ENCODE measurements around the gene PCCA. TPM values are rescaled to one million over a fixed set of nuclear protein-coding genes. Genes with fewer than 3 reads are reported as not detected.
"Not testable (repeated sequence)": the region's sequence is repeated elsewhere in the genome, so short reads cannot be mapped to it uniquely, and the experiment has no call there.

The PCCA gene
- total RNA-seq, 2 donors from 2014 or later: 10.9 to 12.6 TPM

GRCh38 chr13:100291624-100292023, 202.7 kb downstream of the PCCA start:
- DNase-seq (ENCODE audit: low spot score in 2 of 2) (no peak), ATAC-seq (no peak)
- H3K36me3 Mint-ChIP-seq: no peaks in the 10 kb centered on the region
- no peak overlapping the region for H3K27ac Mint-ChIP-seq
- no peaks in the 10 kb centered on the region for H3K9me3 Mint-ChIP-seq

DNA sequence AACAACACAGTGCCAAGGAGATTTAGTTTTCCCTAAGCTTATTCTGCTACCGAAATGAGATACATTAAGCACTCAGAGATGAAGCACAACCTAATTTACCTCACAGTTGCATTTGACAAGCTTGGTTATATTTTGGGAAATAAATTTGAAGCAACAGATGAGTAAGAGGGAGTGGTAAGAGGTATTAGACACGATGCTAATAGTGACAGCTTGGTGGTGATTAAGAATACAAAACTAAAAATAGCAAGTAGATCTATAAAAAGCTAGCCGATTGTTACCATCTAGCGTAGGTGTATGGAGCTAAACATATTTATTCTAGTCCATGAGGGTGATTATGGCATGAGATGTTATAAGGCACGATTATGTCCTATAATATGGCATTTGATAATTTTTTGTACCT, 208.5 kb downstream of the PCCA start:
- no peak for ATAC-seq
- H3K27ac Mint-ChIP-seq: no peak overlapping the region

DNA sequence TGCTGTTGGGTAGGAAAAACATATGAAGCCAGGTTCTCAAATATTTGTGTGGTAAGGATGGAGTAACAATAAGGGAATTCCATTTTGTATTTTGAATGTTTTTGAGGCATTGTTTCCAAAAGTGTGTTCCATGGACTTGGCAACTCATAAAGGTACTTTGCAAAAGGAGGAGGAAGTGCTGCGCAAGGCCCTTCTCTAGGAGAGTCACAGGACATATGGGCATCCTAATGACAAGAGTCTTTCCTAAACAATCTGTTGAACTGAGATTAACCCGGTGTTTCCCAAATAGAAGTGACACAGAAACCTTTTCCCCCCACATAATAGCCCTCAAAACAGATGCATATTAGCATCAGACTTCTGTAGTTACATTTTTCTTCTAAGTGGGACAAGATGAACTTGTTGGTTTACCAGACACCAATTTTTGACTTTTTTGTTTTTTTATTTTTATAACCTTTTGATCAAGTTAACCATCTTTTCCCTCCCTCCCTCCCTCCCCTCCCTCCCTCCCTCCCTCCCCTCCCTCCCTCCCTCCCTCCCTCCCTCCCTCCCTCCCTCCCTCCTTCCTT, 209.3 kb downstream of the PCCA start:
- Mint-ChIP-seq H3K36me3 (no peaks in the 10 kb centered on the region), H3K9me3 (no peaks in the 10 kb centered on the region), H3K27ac (no peak overlapping the region)
- DNase-seq (ENCODE audit: low spot score in 2 of 2) (no peak), ATAC-seq (no peak)

More for the DNA sequence above, 208.5 kb downstream of the PCCA start:
- no peak for DNase-seq (ENCODE audit: low spot score in 2 of 2)
- Mint-ChIP-seq H3K9me3 (no peaks in the 10 kb centered on the region), H3K36me3 (no peaks in the 10 kb centered on the region)

- peak overlapping the region in 1 of 2 donors; percentile 82 for H3K27ac Mint-ChIP-seq
- no peak for DNase-seq (ENCODE audit: low spot score in 2 of 2)
- H3K36me3 Mint-ChIP-seq: no peaks in the 10 kb centered on the region
- no peak for ATAC-seq
- H3K9me3 Mint-ChIP-seq: no peaks in the 10 kb centered on the region
Measured at GRCh38 chr13:100298691-100299090, 209.8 kb downstream of the PCCA start.

- H3K27ac Mint-ChIP-seq: no peak overlapping the region
- no peak for ATAC-seq
- H3K9me3 Mint-ChIP-seq: no peaks in the 10 kb centered on the region
- no peaks in the 10 kb centered on the region for H3K36me3 Mint-ChIP-seq
- DNase-seq (ENCODE audit: low spot score in 2 of 2): no peak
Measured at GRCh38 chr13:100300243-100300642, 211.3 kb downstream of the PCCA start.

GRCh38 chr13:100300708-100301107, 211.8 kb downstream of the PCCA start:
- ATAC-seq: no peak
- H3K9me3 Mint-ChIP-seq: no peaks in the 10 kb centered on the region
- DNase-seq (ENCODE audit: low spot score in 2 of 2): no peak
- H3K27ac Mint-ChIP-seq: no peak overlapping the region
- no peaks in the 10 kb centered on the region for H3K36me3 Mint-ChIP-seq

DNA sequence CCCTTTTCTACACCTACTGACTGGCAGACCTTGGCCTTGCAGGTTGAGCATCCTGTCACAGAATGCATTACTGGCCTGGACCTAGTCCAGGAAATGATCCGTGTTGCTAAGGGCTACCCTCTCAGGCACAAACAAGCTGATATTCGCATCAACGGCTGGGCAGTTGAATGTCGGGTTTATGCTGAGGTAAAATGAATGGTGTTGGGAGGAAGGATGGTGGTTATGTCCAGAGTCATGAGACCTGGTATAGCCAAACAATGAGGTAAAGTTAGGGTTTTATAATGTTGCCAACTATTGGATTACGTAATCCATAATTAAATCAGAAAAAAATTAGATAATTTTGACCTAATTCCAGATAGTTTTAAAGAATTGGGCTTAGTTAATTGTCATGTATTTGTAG, 212.5 kb downstream of the PCCA start:
- no peak for DNase-seq (ENCODE audit: low spot score in 2 of 2)
- Mint-ChIP-seq H3K36me3 (no peaks in the 10 kb centered on the region), H3K27ac (peak overlapping the region in 1 of 2 donors; percentile 20), H3K9me3 (no peaks in the 10 kb centered on the region)
- no peak for ATAC-seq

DNA sequence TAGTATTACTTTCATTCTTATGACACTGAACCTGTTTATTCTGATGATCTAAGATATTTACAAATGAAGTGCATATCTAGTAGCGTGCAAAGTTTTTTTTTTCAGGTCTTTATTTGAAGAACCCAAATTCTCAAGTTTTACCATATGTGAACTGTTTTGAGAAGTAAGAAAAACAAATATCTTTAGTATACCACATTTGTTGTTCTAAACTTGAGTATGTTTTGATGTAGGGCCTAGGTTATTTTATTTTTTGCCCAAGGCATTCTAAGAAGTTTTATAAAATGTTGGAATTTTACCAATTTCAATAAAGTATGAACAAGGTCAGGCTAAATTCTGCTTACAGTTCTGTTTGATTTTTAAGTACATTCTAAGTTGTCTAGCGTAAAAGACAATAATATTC, 213.5 kb downstream of the PCCA start:
- H3K27ac Mint-ChIP-seq: no peak overlapping the region
- H3K36me3 Mint-ChIP-seq: no peaks in the 10 kb centered on the region
- no peaks in the 10 kb centered on the region for H3K9me3 Mint-ChIP-seq
- ATAC-seq (no peak), DNase-seq (ENCODE audit: low spot score in 2 of 2) (no peak)

DNA sequence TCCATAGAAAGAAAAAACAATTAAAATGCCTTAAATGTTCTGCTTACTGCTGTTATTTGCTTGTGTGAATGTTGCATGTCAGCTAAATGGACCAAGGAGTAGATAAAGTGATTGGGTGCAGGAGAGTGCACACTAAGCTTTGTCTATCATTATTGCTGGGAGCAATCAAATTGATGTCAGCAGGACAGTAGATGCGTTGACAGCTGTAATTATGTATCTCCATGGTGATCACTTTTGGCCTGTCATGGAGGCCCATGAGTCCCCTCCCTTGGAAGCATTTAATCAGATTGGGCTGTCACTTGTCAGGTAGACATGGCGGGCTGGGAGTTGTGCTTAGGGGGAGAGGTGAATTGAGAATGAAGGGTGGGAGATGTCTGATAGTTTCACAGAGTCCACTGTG, 215.3 kb downstream of the PCCA start:
- DNase-seq (ENCODE audit: low spot score in 2 of 2): no peak
- Mint-ChIP-seq H3K36me3 (no peaks in the 10 kb centered on the region), H3K9me3 (no peaks in the 10 kb centered on the region), H3K27ac (no peak overlapping the region)
- no peak for ATAC-seq

GRCh38 chr13:100305398-100305797, 216.5 kb downstream of the PCCA start:
- no peak for ATAC-seq
- Mint-ChIP-seq H3K36me3 (no peaks in the 10 kb centered on the region), H3K27ac (no peak overlapping the region), H3K9me3 (no peaks in the 10 kb centered on the region)
- DNase-seq (ENCODE audit: low spot score in 2 of 2): no peak

DNA sequence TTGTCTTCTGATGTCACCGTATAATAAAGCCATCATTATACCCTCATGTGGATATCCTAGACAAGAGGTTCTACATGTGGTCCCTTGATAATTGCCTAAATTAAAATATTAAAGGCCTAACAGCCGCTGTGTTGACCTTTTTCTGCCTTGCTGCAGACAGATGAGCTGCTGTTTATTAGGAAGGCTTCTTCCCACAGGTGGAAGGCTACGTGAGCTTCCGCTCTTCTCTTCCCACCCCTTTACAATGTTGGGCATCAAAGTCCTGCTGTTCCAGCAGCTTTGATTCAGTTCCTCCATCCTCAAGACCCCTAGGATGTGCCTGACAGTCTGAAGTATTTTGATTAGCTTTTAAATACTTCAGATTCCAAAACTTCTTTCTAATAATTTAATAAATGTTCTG, 217.1 kb downstream of the PCCA start:
- Mint-ChIP-seq H3K27ac (no peak overlapping the region), H3K36me3 (no peaks in the 10 kb centered on the region), H3K9me3 (no peaks in the 10 kb centered on the region)
- DNase-seq (ENCODE audit: low spot score in 2 of 2) (no peak), ATAC-seq (no peak)

- no peaks in the 10 kb centered on the region for H3K9me3 Mint-ChIP-seq
- DNase-seq (ENCODE audit: low spot score in 2 of 2): no peak
- no peaks in the 10 kb centered on the region for H3K36me3 Mint-ChIP-seq
- H3K27ac Mint-ChIP-seq: no peak overlapping the region
- ATAC-seq: no peak
Measured at GRCh38 chr13:100306434-100306999, 217.6 kb downstream of the PCCA start.

- Mint-ChIP-seq H3K36me3 (peaks cover 9 to 17% of the 10 kb centered on the region in 2 donors), H3K27ac (no peak overlapping the region), H3K9me3 (peaks cover 0 to 10% of the 10 kb centered on the region in 2 donors)
- no peak for ATAC-seq
- no peak for DNase-seq (ENCODE audit: low spot score in 2 of 2)
Measured at GRCh38 chr13:100314132-100314910, 225.4 kb downstream of the PCCA start.

DNA sequence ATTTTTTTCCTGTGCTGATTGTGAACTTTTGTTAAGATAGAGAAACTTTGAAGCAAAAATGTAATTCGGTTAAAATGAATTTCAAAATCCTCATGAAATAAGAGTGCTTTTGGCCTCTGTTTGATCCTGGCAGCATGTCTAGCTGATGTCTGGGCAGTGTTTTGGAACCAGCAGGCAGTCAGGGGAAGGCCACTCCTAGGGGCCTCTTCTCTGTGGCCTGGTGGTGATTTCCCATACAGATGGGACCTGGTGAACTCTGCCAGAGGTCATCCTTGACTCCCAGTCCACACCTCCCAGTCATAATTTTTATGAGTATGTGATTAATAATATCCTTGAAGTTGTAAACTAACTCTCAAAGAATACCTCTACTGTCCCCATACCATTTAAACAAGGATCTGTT, 226.6 kb downstream of the PCCA start:
- Mint-ChIP-seq H3K36me3 (peaks cover 9 to 17% of the 10 kb centered on the region in 2 donors), H3K27ac (peak overlapping the region in 1 of 2 donors; percentile 18), H3K9me3 (peaks cover 0 to 10% of the 10 kb centered on the region in 2 donors)
- no peak for ATAC-seq
- DNase-seq (ENCODE audit: low spot score in 2 of 2): no peak

DNA sequence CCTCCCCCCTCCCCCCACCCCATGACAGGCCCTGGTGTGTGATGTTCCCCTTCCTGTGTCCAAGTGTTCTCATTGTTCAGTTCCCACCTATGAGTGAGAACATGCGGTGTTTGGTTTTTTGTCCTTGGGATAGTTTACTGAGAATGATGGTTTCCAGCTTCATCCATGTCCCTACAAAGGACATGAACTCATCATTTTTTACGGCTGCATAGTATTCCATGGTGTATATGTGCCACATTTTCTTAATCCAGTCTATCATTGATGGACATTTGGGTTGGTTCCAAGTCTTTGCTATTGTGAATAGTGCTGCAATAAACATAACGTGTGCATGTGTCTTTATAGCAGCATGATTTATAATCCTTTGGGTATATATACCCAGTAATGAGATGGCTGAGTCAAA, 229.6 kb downstream of the PCCA start:
- ATAC-seq; H3K9me3 Mint-ChIP-seq; H3K27ac Mint-ChIP-seq; DNase-seq (ENCODE audit: low spot score in 2 of 2): not testable (repeated sequence)
- peaks cover 9 to 12% of the 10 kb centered on the region in 2 donors for H3K36me3 Mint-ChIP-seq

GRCh38 chr13:100323937-100324336, 235.0 kb downstream of the PCCA start:
- no peaks in the 10 kb centered on the region for H3K36me3 Mint-ChIP-seq
- H3K9me3 Mint-ChIP-seq: no peaks in the 10 kb centered on the region
- DNase-seq (ENCODE audit: low spot score in 2 of 2) (no peak), ATAC-seq (no peak)
- H3K27ac Mint-ChIP-seq: no peak overlapping the region

DNA sequence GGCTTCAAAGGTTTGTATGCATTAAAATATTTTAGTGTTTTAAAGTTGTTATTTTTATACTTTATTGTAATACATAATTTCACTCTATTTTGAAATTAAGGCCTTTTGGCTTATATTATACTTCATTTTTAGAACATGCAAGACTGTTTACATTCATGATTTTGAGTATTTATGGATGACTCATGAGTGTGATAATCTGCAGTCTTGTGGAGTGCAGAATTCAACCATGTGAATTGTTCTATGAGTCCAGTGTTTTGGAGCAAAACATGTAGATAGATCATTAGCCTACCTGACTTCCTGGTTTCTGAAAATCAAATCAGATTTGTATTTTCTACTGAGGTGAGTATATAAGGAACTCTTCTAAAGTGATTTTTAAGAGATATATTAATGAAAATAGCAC, 241.8 kb downstream of the PCCA start:
- ATAC-seq (no peak), DNase-seq (ENCODE audit: low spot score in 2 of 2) (no peak)
- Mint-ChIP-seq H3K9me3 (peaks cover 5 to 8% of the 10 kb centered on the region in 2 donors), H3K36me3 (peaks cover 14 to 23% of the 10 kb centered on the region in 2 donors), H3K27ac (no peak overlapping the region)

DNA sequence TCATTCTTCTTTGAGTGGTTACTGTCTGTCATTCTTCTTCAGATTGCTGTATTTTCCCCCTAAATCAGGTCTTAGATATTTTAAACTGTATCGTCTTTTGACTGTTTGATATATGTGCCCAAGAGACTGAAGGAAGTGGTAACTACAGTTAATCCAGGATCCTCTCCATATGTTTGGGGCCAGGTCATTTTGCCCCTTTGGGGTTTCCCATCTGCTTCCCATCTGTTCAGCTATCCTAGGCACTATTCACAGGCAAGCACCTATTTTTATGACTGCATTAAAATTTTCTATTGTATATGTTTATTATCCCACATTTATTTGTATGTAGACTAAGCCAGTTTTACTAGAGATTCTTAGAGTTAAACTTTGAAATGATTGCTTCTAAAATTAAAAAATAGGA, 244.2 kb downstream of the PCCA start:
- H3K27ac Mint-ChIP-seq: no peak overlapping the region
- ATAC-seq: no peak
- H3K9me3 Mint-ChIP-seq: peaks cover 5 to 8% of the 10 kb centered on the region in 2 donors

More for the DNA sequence above, 244.2 kb downstream of the PCCA start:
- DNase-seq (ENCODE audit: low spot score in 2 of 2): no peak
- H3K36me3 Mint-ChIP-seq: peaks cover 14 to 25% of the 10 kb centered on the region in 2 donors
